Common myeloid progenitor, CD34-positive (primary cell): ENCODE data around the gene POU3F2.

Experiments
- CTCF ChIA-PET: fragments of 350-600 bp; sonication (Branson Sonifier 250); formaldehyde crosslinking; loops from one replicate; lab custom pipeline; 2021; ENCODE audit warnings: antibody characterized with exemption; lab: Charles Lee
- POLR2A ChIA-PET: fragments of 350-600 bp; sonication (Branson Sonifier 250); formaldehyde crosslinking; loops from one replicate; lab custom pipeline; 2021; ENCODE audit warnings: antibody characterized with exemption; lab: Charles Lee
- DNase-seq, 3 donors: peaks; one replicate each; pipeline versions ENCODE4 v3.0.0 to v3.0.0-alpha.2; 2013
- H3K27ac ChIP-seq, 2 experiments: 1 replicate in 1 of 2; 2 replicates in 1 of 2; pipeline ENCODE4 v1.7.0; 2013; ENCODE audit warnings: inconsistent platforms in 2 of 2, low read length in 2 of 2, mild to moderate bottlenecking in 2 of 2, low read depth in 1 of 2, moderate library complexity in 1 of 2; ENCODE audit not compliant: severe bottlenecking in 2 of 2, insufficient read depth in 1 of 2, poor library complexity in 1 of 2
- H3K27me3 ChIP-seq, 5 experiments: replicated peaks in 2 of 5; 1 replicate in 3 of 5; 2 replicates in 2 of 5; pipeline versions ENCODE4 v1.6.1 to v1.7.0; 2013; ENCODE audit warnings: low read length in 4 of 5, mild to moderate bottlenecking in 2 of 5, moderate library complexity in 2 of 5, inconsistent platforms in 1 of 5; ENCODE audit not compliant: insufficient read depth in 5 of 5, control insufficient read depth in 4 of 5
- H3K36me3 ChIP-seq, 4 experiments: 1 replicate in 2 of 4; 2 replicates in 2 of 4; pipeline versions ENCODE4 v1.6.1 to v1.7.0; 2013; ENCODE audit warnings: low read length in 3 of 4, control low read depth in 1 of 4, mild to moderate bottlenecking in 1 of 4; ENCODE audit not compliant: control insufficient read depth in 4 of 4, insufficient read depth in 4 of 4
- H3K4me1 ChIP-seq, 4 experiments: 1 replicate in 3 of 4; 2 replicates in 1 of 4; pipeline versions ENCODE4 v1.6.1 to v1.7.1; 2013; ENCODE audit warnings: low read length in 3 of 4, mild to moderate bottlenecking in 3 of 4, control low read depth in 1 of 4, inconsistent platforms in 1 of 4, moderate library complexity in 1 of 4; ENCODE audit not compliant: control insufficient read depth in 4 of 4, insufficient read depth in 4 of 4; ENCODE audit errors: control extremely low read depth in 1 of 4
- H3K4me3 ChIP-seq, 7 experiments: 1 replicate in 4 of 7; 2 replicates in 3 of 7; pipeline versions ENCODE4 v1.5.1 to v1.7.0; 2013; ENCODE audit warnings: mild to moderate bottlenecking in 7 of 7, low read length in 6 of 7, moderate library complexity in 6 of 7, inconsistent platforms in 2 of 7, low read depth in 2 of 7, control low read depth in 1 of 7; ENCODE audit not compliant: insufficient read depth in 4 of 7, control insufficient read depth in 1 of 7; ENCODE audit errors: extremely low read depth in 1 of 7
- H3K9me3 ChIP-seq, 5 experiments: 1 replicate in 4 of 5; 2 replicates in 1 of 5; pipeline versions ENCODE4 v1.6.1 to v1.7.1; 2013; ENCODE audit warnings: low read length in 4 of 5, mild to moderate bottlenecking in 2 of 5, inconsistent platforms in 1 of 5, low read depth in 1 of 5, moderate library complexity in 1 of 5; ENCODE audit not compliant: control insufficient read depth in 4 of 5, insufficient read depth in 2 of 5; ENCODE audit errors: control extremely low read depth in 1 of 5
- WGBS: methylation state at CpG from one replicate; pipeline ENCODE4 v1.1.5; 2013; ENCODE audit not compliant: insufficient coverage; 5-methylcytosine and 5-hydroxymethylcytosine counted together

POU3F2 gene

DNA sequence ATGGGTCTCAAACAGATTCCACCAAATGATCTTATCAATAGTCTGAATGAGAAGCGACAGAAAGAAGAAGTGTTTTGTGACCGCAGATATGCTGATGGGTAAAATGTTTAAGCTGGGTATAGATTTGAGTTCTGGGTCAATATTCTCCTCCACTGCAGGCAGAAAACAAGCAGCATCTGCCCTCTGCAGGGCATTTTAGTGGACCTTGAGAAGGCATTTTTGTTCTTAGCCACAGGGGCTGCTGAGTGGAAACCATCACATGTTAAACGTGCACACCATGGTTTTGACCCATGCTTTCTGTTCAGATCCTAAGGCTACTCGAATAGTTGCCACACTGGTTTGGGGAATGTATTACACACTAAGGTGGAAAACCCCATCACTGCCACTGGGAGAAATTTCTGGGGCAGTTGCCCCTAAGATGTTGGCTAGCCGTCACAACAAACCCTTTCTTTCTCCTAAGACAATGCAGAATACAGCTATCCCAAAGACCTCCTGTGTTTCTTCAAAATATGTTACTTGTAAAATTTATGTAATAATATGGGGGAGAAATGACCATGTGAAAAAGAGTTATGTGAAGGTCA lies 5.5 kb downstream of the POU3F2 start:
- Histone ChIP-seq H3K9me3 (no peaks in the 10 kb centered on the region), H3K27me3 (peaks cover 44 to 99% (median 68%) of the 10 kb centered on the region in 5 experiments), H3K36me3 (no peaks in the 10 kb centered on the region), H3K27ac (no peak overlapping the region), H3K4me1 (peaks cover 0 to 14% (median 8%) of the 10 kb centered on the region in 4 experiments), H3K4me3 (no peak overlapping the region)
- POLR2A ChIA-PET, result no interaction called here
- no peak for DNase-seq
- CTCF ChIA-PET, result no interaction called here
- WGBS, result no CpG with 5 or more reads among the region's 5 CpGs

DNA sequence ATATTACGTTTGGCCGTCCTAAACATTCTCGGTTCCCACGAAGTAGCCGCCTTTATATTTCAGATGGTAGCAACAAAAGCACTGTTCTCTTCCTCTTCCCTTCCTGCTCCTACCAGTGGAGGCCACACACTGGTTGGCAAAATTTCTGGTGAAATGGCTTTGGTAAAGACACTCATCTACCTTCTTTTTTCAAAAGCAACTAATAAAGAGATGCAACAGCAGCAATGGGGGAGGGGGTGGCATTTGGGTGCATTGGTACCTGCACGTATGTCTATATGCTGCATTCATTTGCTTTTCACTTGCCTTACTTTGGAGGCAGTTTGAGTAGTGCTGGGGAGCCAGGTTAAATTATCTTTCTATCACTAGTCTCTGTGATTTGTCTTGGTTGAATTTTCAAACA lies 6.0 kb downstream of the POU3F2 start:
- ChIA-PET POLR2A (no interaction called here), CTCF (no interaction called here)
- H3K4me1 ChIP-seq, result peaks cover 0 to 13% (median 5%) of the 10 kb centered on the region in 4 experiments
- no peak overlapping the region for H3K27ac ChIP-seq
- peaks cover 44 to 100% (median 69%) of the 10 kb centered on the region in 5 experiments for H3K27me3 ChIP-seq
- H3K9me3 ChIP-seq, result no peaks in the 10 kb centered on the region
- WGBS, result 67% methylated on average over 1 of the region's 6 CpGs
- no peak overlapping the region for H3K4me3 ChIP-seq
- H3K36me3 ChIP-seq, result no peaks in the 10 kb centered on the region
- DNase-seq, result no peak

DNA sequence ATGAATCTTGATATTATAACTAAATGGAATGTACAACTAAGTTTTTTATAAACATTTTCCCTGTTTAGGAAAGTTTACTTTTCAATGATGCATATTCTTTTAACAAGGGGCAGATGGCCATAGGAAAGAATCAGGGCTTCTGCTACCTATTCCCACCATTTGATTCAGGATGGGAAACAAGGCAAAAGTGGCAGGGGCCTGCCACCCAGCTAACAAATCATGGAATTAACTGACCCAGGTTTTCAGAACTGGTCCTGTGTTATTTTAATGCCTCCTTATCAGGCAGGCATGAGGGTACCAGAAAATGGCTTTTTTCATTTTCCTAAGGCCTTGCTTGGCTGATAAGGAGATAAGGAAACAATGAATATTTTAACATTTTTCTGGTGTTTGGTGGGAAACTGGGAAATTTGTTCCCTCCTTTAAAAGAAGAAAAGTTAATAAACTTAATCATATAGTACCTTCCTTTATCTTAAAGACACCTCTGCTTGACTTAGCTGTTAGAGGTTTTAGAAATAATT lies 6.7 kb downstream of the POU3F2 start:
- no peak overlapping the region for H3K27ac ChIP-seq
- ChIA-PET CTCF (no interaction called here), POLR2A (interaction anchor here (0.6 kb wide), 1 partner anchor 117 kb away, joined by 5 read pairs; no protein-coding TSS in a partner anchor)
- H3K4me1 ChIP-seq, result peaks cover 0 to 8% (median 3%) of the 10 kb centered on the region in 4 experiments
- H3K9me3 ChIP-seq, result no peaks in the 10 kb centered on the region
- DNase-seq, result no peak
- H3K36me3 ChIP-seq, result no peaks in the 10 kb centered on the region
- H3K4me3 ChIP-seq, result no peak overlapping the region
- peaks cover 41 to 100% (median 67%) of the 10 kb centered on the region in 5 experiments for H3K27me3 ChIP-seq

DNA sequence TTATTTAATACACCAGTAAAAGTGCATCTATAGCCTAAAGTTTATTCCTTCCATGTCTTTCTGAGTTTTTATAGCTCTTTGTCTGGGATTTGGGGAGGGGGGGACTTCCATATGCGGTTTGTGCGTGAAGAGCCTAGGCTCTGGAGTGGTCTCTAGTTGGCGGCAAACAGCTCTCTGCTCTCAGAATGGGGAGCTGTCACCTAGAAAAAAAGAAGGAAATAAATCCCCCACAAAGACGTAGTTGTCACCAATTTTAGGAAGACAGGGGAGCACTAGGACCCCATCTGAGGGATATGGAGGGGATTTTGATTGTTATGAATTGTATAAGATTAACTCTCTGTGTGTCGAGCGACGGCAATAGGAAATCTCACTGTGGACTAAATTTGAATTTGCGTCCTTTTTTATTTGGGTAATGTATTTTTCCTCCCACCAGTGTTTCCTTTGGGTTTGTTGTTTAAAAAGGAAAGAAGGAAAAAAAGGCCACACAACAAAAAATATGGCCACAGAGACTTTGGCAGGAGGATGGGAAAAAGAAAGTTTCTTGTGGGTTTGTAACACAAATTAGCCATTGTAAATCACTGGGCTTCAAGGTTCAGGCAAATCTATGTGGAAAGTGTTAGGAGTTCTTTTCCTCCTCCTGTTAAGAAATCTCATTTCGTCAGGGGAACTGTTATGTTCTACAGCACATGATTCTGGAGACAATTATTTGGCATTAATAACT lies 7.4 kb downstream of the POU3F2 start:
- no peak overlapping the region for H3K4me3 ChIP-seq
- POLR2A ChIA-PET, result interaction anchor here (0.6 kb wide), 1 partner anchor 118 kb away, joined by 5 read pairs; no protein-coding TSS in a partner anchor
- peaks cover 46 to 100% (median 67%) of the 10 kb centered on the region in 5 experiments for H3K27me3 ChIP-seq
- no peak overlapping the region for H3K27ac ChIP-seq
- H3K36me3 ChIP-seq, result no peaks in the 10 kb centered on the region
- CTCF ChIA-PET, result interaction anchor here (1.1 kb wide), 1 partner anchor 278 kb away, joined by 3 read pairs; no protein-coding TSS in a partner anchor
- peaks cover 0 to 8% (median 3%) of the 10 kb centered on the region in 4 experiments for H3K4me1 ChIP-seq
- 0% methylated on average over 1 of the region's 9 CpGs for WGBS
- DNase-seq, result no peak
- H3K9me3 ChIP-seq, result no peaks in the 10 kb centered on the region

DNA sequence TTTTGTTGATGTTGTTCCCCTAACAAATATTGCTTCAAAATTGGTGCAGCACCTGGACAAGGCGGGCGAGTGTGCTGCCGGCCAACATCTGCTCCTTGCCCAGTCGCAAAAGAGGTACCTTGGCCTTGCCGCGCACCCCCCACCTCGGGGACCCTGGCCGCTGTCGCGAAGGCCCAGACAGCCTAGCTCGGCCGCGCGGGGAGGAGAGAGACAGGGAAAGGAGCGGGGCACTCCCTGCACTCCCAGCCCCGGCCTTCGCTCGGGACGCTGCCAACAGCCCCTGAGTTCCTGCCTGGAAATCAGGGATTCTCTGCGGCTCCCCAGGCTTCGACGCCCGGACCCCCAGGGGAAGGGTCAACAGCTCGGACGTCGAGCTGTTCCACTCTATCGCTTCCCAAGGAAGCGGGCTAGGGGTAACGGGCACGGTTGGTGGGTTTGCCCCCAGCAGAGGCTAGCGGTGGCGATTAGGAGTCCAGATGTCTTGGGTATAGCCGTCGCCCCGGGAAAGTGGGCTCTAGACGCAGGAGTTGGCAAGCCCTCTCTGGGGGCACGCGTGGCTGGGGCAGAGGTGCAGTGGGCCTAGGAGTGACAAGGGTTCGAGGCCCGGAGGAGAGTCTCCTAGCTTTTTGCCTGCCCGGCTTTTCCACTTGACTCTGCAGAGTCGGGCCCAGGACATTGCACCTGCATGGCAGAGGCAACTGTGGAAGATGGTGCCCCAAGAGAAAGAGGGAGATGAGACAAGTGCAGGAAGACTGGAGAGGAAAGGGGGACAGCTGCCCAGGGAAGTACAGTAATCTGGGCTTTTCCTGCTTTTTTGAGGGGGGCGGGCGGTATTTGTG lies 8.2 kb downstream of the POU3F2 start:
- Histone ChIP-seq H3K4me3 (no peak overlapping the region), H3K36me3 (no peaks in the 10 kb centered on the region), H3K4me1 (peaks cover 0 to 9% (median 4%) of the 10 kb centered on the region in 4 experiments), H3K9me3 (no peaks in the 10 kb centered on the region), H3K27ac (no peak overlapping the region), H3K27me3 (peaks cover 46 to 100% (median 68%) of the 10 kb centered on the region in 5 experiments)
- ChIA-PET CTCF (interaction anchor here (0.9 to 1.1 kb wide), 4 partner anchors 8 to 277 kb away, joined by 3 to 5 read pairs (median 3); partner anchors contain the start of gene POU3F2), POLR2A (no interaction called here)
- WGBS, result 5% methylated on average over 37 of the region's 44 CpGs
- DNase-seq, result no peak

DNA sequence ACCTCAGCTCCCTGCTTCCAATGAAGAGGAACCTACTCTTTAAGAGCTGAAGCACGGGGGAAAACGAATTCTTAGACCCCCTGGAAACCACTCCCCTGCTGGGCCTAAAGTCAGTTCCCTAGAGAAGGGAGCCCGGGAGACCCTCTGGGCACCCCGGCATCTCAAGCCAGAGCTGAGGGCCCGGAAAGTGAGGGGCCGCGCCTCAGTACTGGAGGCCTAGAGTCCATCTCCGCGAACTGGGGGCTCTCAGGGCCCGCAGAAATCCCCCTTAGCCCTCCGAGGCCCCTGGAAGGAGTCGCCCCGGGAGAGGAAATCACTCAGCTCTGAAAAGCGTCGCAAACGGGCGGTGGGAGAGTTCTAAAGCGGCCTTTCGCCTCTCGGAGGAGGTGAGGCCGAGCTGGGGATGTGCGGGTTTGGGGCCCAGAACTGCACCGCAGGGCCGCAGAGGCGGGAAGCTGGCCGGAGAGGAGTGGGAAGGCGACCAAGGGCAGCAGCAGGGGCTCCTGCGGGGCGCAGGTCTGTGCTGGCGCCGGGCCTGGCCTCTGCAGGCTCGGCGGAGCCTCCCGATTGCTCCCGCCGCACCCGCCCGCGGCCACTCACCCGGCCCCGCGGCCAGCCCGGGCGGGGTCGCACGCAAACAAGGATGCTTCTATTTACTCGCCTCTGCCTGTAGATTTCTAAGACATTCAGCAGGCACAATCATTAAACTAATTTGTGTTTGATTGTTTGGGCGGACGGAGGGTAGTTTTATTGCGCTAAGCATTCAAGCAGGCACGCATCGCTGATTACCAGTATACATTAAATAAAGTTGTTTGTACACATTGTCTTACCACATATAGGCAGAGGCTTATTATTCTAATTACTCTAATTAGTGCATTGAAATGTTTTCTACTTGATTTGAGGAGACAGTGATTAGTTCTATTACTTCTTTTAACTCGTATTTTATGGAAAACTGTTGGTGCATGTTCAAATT lies 9.2 kb downstream of the POU3F2 start:
- 3% methylated on average over 41 of the region's 53 CpGs for WGBS
- CTCF ChIA-PET, result interaction anchor here (0.9 to 1.1 kb wide), 4 partner anchors 8 to 276 kb away, joined by 3 to 5 read pairs (median 3); partner anchors contain the start of gene POU3F2
- H3K4me1 ChIP-seq, result peaks cover 0 to 19% (median 13%) of the 10 kb centered on the region in 4 experiments
- H3K27me3 ChIP-seq, result peaks cover 42 to 100% (median 69%) of the 10 kb centered on the region in 5 experiments
- peak overlapping the region in 1 of 7 experiments; percentile 19 for H3K4me3 ChIP-seq
- no peaks in the 10 kb centered on the region for H3K9me3 ChIP-seq
- POLR2A ChIA-PET, result no interaction called here
- no peak for DNase-seq
- H3K27ac ChIP-seq, result no peak overlapping the region
- no peaks in the 10 kb centered on the region for H3K36me3 ChIP-seq
